Epithelial cell of proximal tubule (primary cell): Measurements from ENCODE around the gene SF3A2. TPM values are rescaled to one million over a fixed set of nuclear protein-coding genes. Genes with fewer than 3 reads are reported as not detected.

Source experiments
- DNase-seq: peaks from one replicate; pipeline ENCODE4 v3.0.0-alpha.2; 2011; ENCODE audit warnings: low read depth
- H3K4me3 ChIP-seq: 2 replicates; pipeline ENCODE4 v1.5.1; 2011; ENCODE audit warnings: low read depth, mild to moderate bottlenecking, low read length
- CTCF ChIP-seq: conservative IDR thresholded peaks from 2 replicates; pipeline ENCODE4 v1.5.1; 2012; ENCODE audit warnings: low read depth, mild to moderate bottlenecking, low read length
- total RNA-seq: library from RNA; depleted of rRNA; stranded (reverse); fragments of >200 nt; gene quantifications from 2 replicates; pipeline ENCODE4 v1.2.3, GENCODE V29; 2015

SF3A2 gene
- total RNA-seq, 1 donor from 2014 or later, result 51.7 TPM

DNA sequence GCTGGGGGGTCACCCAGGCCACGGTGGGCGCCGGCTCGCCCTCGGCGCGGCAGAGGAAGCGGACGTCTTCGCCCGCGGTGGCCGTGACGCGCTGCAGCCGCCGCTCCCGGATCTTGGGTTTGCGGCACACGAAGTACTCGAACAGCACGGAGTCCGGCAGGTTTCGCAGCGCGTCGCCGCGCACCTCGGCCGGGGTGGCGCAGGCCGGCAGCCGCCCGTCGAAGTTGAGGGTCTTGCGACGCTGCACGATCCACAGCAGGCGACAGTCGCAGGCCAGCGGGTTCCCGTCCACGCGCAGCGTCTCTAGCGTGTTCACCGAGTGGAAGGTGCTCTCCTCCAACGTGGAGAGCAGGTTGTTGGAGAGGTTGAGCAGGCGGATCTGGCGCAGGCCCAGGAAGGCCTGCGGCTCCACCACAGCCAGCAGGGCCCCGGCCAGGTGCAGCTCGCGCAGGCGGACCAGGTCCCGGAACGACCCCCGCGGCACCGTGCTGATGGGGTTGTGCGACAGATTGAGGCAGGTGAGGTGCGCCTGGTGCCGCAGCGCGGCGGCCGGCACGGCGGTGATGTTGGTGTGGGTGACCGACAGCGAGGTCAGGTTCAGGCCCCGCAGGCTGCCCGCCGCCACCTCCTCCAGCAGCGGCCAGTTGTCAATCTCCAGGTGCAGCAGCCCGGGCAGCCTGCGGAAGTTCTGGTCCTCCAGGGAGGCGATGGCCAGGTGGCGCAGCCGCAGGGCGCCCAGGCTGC lies 54.0 kb downstream of the SF3A2 start:
- DNase-seq, result no peak
- H3K4me3 ChIP-seq, result no peak overlapping the region
- no peak for TF ChIP-seq CTCF

DNA sequence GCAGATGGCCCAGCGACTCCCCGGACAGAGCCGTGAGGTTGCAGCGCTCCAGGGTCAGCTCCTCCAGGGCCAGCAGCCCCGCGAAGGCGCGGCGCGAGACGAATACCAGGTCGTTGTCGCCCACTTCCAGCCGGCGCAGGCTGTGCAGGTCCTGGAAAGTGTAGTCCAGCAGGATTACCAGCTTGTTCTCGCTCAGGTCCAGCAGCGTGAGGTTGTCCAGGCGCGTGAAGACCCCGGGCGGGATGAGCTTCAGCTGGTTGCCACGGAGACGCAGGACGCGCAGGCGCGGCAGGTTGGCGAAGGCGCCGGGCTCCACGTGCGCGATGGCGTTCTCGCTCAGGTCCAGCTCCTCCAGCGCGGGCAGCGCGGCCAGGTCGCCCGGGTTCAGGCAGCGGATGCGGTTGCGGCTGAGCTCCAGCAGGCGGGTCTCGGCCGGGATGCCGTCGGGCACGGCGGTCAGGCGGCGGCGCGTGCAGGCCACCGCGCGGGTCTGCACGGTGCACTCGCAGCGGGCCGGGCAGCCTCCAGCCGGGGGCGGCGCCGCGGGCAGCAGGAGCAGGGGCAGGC lies 54.6 kb downstream of the SF3A2 start:
- no peak for TF ChIP-seq CTCF
- no peak for DNase-seq
- no peak overlapping the region for H3K4me3 ChIP-seq

DNA sequence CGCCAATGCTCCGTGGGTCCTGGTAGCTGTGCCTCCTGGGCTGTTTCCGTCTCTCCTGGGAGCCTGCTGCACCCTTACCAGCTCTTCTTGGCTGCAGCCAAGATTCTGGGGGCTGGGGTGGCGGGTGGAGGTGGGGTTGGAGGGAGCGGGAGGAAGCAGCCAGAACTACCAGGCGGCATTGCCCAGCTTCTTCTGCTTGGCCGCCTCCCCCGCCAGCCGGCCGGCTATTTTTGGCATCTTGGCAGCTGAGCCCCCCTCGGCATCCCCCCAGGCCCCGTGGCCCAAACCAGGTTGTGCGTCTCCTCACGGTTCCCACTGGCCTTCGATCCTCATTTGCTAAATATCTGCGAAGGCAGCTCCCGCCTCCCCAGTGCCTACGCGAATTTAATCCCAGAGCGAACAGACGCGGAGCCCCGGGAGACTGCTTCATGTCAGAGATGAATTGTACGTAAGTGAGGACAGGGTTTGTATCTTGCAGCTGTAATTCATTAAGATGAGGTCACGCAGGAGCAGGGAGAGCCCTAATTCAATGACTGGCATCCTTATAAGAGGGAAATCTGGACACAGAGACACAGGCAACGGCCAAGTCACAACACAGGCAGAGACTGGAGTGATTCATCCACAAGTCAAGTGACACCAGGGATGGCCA lies 58.2 kb downstream of the SF3A2 start:
- no peak overlapping the region for H3K4me3 ChIP-seq
- TF ChIP-seq CTCF, result no peak
- no peak for DNase-seq

DNA sequence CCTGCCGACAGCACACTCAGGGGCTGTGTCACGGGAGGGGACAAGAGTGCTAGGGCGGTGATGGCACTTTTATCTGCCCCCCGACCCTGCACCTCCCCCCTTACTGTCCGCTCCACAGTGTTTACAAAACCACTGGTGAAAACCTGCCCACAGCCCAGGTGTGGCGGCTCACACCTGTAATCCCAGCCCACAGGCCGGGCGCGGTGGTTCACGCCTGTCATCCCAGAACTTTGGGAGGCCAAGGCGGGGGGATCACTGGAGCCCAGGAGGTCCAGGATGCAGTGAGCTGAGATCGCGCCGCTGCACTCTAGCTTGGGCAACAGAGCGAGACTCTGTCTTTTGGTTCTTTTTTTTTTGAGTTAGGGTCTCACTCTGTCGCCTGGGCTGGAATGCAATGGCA lies 59.5 kb downstream of the SF3A2 start:
- no peak overlapping the region for H3K4me3 ChIP-seq
- no peak for DNase-seq
- TF ChIP-seq CTCF, result no peak

Other genes starting within 250 kb of the SF3A2 start
- gene BTBD2, start 221.1 kb upstream of the SF3A2 start, total RNA-seq, result 56.2 and 59.7 TPM in 2 replicates
- gene MKNK2, start 185.6 kb upstream of the SF3A2 start, total RNA-seq, result 118 and 154 TPM in 2 replicates
- 29.9 and 36.0 TPM in 2 replicates for gene MOB3A, start 140.5 kb upstream of the SF3A2 start, total RNA-seq
- 1.0 and 5.2 TPM in 2 replicates for gene IZUMO4, start 139.9 kb upstream of the SF3A2 start, total RNA-seq
- 101 and 141 TPM in 2 replicates for gene AP3D1, start 85.3 kb upstream of the SF3A2 start, total RNA-seq
- 13.8 and 36.6 TPM in 2 replicates for gene DOT1L, start 72.9 kb upstream of the SF3A2 start, total RNA-seq
- gene PLEKHJ1, start 495 bp upstream of the SF3A2 start, total RNA-seq, result 167 and 208 TPM in 2 replicates
- 0.52 and 1.7 TPM in 2 replicates for gene AMH, start 12.5 kb downstream of the SF3A2 start, total RNA-seq
- 3.5 and 4.1 TPM in 2 replicates for gene JSRP1, start 19.6 kb downstream of the SF3A2 start, total RNA-seq
- not detected in 2 replicates for gene PEAK3, start 45.4 kb downstream of the SF3A2 start, total RNA-seq
- not detected in 2 replicates for gene LINGO3, start 71.3 kb downstream of the SF3A2 start, total RNA-seq
- gene LSM7, start 91.8 kb downstream of the SF3A2 start, total RNA-seq, result 352 and 409 TPM in 2 replicates
- gene SPPL2B, start 91.9 kb downstream of the SF3A2 start, total RNA-seq, result 25.8 and 30.6 TPM in 2 replicates
- gene TMPRSS9, start 123.4 kb downstream of the SF3A2 start, total RNA-seq, result not detected in 2 replicates
- 100 and 118 TPM in 2 replicates for gene TIMM13, start 190.8 kb downstream of the SF3A2 start, total RNA-seq
- 136 and 246 TPM in 2 replicates for gene LMNB2, start 220.1 kb downstream of the SF3A2 start, total RNA-seq
- 29.2 and 35.7 TPM in 2 replicates for gene GADD45B, start 239.3 kb downstream of the SF3A2 start, total RNA-seq